Parathyroid adenoma (tissue), 2 donors: Measurements from ENCODE around the gene RPS6KC1.

Source experiments
- H2AFZ ChIP-seq: fragments of 300-600 bp; sonication (generic); one replicate; pipeline ENCODE4 v1.7.0; 2017; ENCODE audit warnings: antibody characterized with exemption, mild to moderate bottlenecking
- H3K27ac ChIP-seq: fragments of 300-600 bp; sonication (generic); one replicate; pipeline ENCODE4 v1.7.0; 2017
- H3K27me3 ChIP-seq: fragments of 300-600 bp; sonication (generic); one replicate; pipeline ENCODE4 v1.7.0; 2017; ENCODE audit warnings: low read length; ENCODE audit not compliant: control insufficient read depth, insufficient read depth
- H3K36me3 ChIP-seq: fragments of 300-600 bp; sonication (generic); one replicate; pipeline ENCODE4 v1.7.0; 2017; ENCODE audit warnings: low read length; ENCODE audit not compliant: control insufficient read depth, insufficient read depth
- H3K4me1 ChIP-seq: fragments of 300-600 bp; sonication (generic); one replicate; pipeline ENCODE4 v1.7.0; 2017; ENCODE audit warnings: control low read depth
- H3K4me2 ChIP-seq: fragments of 300-600 bp; sonication (generic); one replicate; pipeline ENCODE4 v1.7.0; 2017; ENCODE audit warnings: low read length
- H3K4me3 ChIP-seq: fragments of 300-600 bp; sonication (generic); one replicate; pipeline ENCODE4 v1.7.0; 2017; ENCODE audit warnings: low read depth, low read length
- H3K79me2 ChIP-seq: fragments of 300-600 bp; sonication (generic); one replicate; pipeline ENCODE4 v1.7.0; 2017; ENCODE audit warnings: control low read depth
- H3K9ac ChIP-seq: fragments of 300-600 bp; sonication (generic); one replicate; pipeline ENCODE4 v1.7.0; 2017; ENCODE audit warnings: mild to moderate bottlenecking
- H3K9me3 ChIP-seq: fragments of 300-600 bp; sonication (generic); one replicate; pipeline ENCODE4 v1.7.0; 2017; ENCODE audit warnings: low read length; ENCODE audit not compliant: control insufficient read depth
- CTCF ChIP-seq: fragments of 300-600 bp; sonication (generic); IDR thresholded peaks from one replicate; pipeline ENCODE4 v1.7.0; 2017; ENCODE audit warnings: antibody characterized with exemption, mild to moderate bottlenecking
- donor health status: primary hyperparathyroidism.

Gene RPS6KC1

GRCh38 chr1:213124590-213124989 is 73.5 kb downstream of the RPS6KC1 start:
- no peak for TF ChIP-seq CTCF
- Histone ChIP-seq H2AFZ (no peak overlapping the region), H3K27me3 (no peaks in the 10 kb centered on the region), H3K36me3 (no peaks in the 10 kb centered on the region), H3K27ac (no peak overlapping the region), H3K4me2 (no peak overlapping the region), H3K79me2 (no peaks in the 10 kb centered on the region), H3K9me3 (no peaks in the 10 kb centered on the region), H3K4me1 (no peaks in the 10 kb centered on the region), H3K9ac (no peak overlapping the region), H3K4me3 (no peak overlapping the region)

- H3K36me3 ChIP-seq, result no peaks in the 10 kb centered on the region
These were observed 74.6 kb downstream of the RPS6KC1 start for GRCh38 chr1:213125643-213126042.

GRCh38 chr1:213127074-213127473 is 76.0 kb downstream of the RPS6KC1 start:
- H3K9ac ChIP-seq, result no peak overlapping the region
- H3K9me3 ChIP-seq, result no peaks in the 10 kb centered on the region
- no peak for TF ChIP-seq CTCF
- H3K27ac ChIP-seq, result no peak overlapping the region
- no peaks in the 10 kb centered on the region for H3K4me1 ChIP-seq
- no peaks in the 10 kb centered on the region for H3K27me3 ChIP-seq
- no peak overlapping the region for H3K4me2 ChIP-seq
- no peaks in the 10 kb centered on the region for H3K36me3 ChIP-seq
- no peak overlapping the region for H2AFZ ChIP-seq
- no peak overlapping the region for H3K4me3 ChIP-seq
- H3K79me2 ChIP-seq, result no peaks in the 10 kb centered on the region

More at GRCh38 chr1:213125643-213126042, 74.6 kb downstream of the RPS6KC1 start:
- Histone ChIP-seq H3K9me3 (no peaks in the 10 kb centered on the region), H3K27me3 (no peaks in the 10 kb centered on the region), H2AFZ (no peak overlapping the region), H3K27ac (no peak overlapping the region), H3K79me2 (no peaks in the 10 kb centered on the region), H3K4me1 (no peaks in the 10 kb centered on the region), H3K4me2 (no peak overlapping the region), H3K4me3 (no peak overlapping the region), H3K9ac (no peak overlapping the region)
- TF ChIP-seq CTCF, result no peak

GRCh38 chr1:213131851-213132655 is 81.0 kb downstream of the RPS6KC1 start:
- Histone ChIP-seq H3K9ac (no peak overlapping the region), H3K79me2 (no peaks in the 10 kb centered on the region)

More at GRCh38 chr1:213131851-213132655, 81.0 kb downstream of the RPS6KC1 start:
- Histone ChIP-seq H3K4me2 (no peak overlapping the region), H3K4me3 (no peak overlapping the region), H3K27ac (no peak overlapping the region), H3K9me3 (no peaks in the 10 kb centered on the region), H3K27me3 (no peaks in the 10 kb centered on the region), H2AFZ (no peak overlapping the region), H3K4me1 (no peaks in the 10 kb centered on the region), H3K36me3 (no peaks in the 10 kb centered on the region)
- no peak for TF ChIP-seq CTCF
